Type B pancreatic cell (in vitro differentiated cells): ENCODE measurements around the gene CHRM4. TPM values are rescaled to one million over a fixed set of nuclear protein-coding genes. Genes with fewer than 3 reads are reported as not detected.

Experiments
- DNase-seq: peaks from one replicate; pipeline ENCODE4 v3.0.0; 2021; ENCODE audit warnings: mixed read lengths; ENCODE audit not compliant: unreplicated experiment; ENCODE audit errors: extremely low spot score
- H3K27ac Mint-ChIP-seq: 2 replicates; pipeline ENCODE4 v1.8.0; 2021; ENCODE audit warnings: mild to moderate bottlenecking, mixed read lengths
- H3K27me3 Mint-ChIP-seq: 2 replicates; pipeline ENCODE4 v1.8.0; 2021; ENCODE audit warnings: mixed read lengths
- H3K36me3 Mint-ChIP-seq: 2 replicates; pipeline ENCODE4 v1.8.0; 2021; ENCODE audit warnings: mixed read lengths
- H3K4me1 Mint-ChIP-seq: one replicate; pipeline ENCODE4 v1.8.0; 2021; ENCODE audit warnings: mixed read lengths; ENCODE audit not compliant: unreplicated experiment
- H3K4me3 Mint-ChIP-seq: 2 replicates; pipeline ENCODE4 v1.8.0; 2021; ENCODE audit warnings: mild to moderate bottlenecking, mixed read lengths
- H3K9me3 Mint-ChIP-seq: 2 replicates; pipeline ENCODE4 v1.8.0; 2021; ENCODE audit warnings: mixed read lengths
- total RNA-seq: library from RNA; stranded (reverse); gene quantifications from 2 replicates; pipeline ENCODE4 v1.2.1, GENCODE V29; 2021; ENCODE audit warnings: low replicate concordance
- TF ChIP-seq, protein P1 (sequence below): fragments of 200-600 bp; sonication (generic); conservative IDR thresholded peaks from 2 replicates; pipeline ENCODE4 v1.5.0; 2021; ENCODE audit warnings: antibody characterized with exemption, mild to moderate bottlenecking

The CHRM4 gene
- total RNA-seq, 1 donor from 2014 or later: 1.0 TPM

DNA sequence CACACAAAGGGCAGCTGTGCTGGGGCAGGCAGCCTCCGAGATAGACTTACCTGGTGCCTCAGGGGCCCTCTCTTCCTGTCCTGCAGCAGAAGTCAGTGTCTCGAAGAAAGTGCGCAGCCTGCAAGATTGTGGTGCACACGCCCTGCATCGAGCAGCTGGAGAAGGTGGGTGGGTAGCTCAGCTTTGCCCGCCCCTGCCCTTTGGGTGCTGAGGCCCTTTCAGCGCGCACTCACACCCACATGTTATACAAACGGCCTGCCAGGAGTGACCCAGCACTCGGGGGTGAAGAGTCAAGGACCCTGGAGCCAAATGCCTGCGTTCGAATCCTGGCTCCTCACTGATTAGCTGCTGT lies 23.7 kb downstream of the CHRM4 start:
- no peaks in the 10 kb centered on the region for H3K36me3 Mint-ChIP-seq
- TF ChIP-seq, protein P1, sequence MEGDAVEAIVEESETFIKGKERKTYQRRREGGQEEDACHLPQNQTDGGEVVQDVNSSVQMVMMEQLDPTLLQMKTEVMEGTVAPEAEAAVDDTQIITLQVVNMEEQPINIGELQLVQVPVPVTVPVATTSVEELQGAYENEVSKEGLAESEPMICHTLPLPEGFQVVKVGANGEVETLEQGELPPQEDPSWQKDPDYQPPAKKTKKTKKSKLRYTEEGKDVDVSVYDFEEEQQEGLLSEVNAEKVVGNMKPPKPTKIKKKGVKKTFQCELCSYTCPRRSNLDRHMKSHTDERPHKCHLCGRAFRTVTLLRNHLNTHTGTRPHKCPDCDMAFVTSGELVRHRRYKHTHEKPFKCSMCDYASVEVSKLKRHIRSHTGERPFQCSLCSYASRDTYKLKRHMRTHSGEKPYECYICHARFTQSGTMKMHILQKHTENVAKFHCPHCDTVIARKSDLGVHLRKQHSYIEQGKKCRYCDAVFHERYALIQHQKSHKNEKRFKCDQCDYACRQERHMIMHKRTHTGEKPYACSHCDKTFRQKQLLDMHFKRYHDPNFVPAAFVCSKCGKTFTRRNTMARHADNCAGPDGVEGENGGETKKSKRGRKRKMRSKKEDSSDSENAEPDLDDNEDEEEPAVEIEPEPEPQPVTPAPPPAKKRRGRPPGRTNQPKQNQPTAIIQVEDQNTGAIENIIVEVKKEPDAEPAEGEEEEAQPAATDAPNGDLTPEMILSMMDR: peak; percentile 34
- no peak overlapping the region for H3K27ac Mint-ChIP-seq
- peaks cover 27% of the 10 kb centered on the region for H3K4me1 Mint-ChIP-seq
- H3K27me3 Mint-ChIP-seq: no peaks in the 10 kb centered on the region
- no peaks in the 10 kb centered on the region for H3K9me3 Mint-ChIP-seq
- no peak overlapping the region for H3K4me3 Mint-ChIP-seq
- DNase-seq: no peak

DNA sequence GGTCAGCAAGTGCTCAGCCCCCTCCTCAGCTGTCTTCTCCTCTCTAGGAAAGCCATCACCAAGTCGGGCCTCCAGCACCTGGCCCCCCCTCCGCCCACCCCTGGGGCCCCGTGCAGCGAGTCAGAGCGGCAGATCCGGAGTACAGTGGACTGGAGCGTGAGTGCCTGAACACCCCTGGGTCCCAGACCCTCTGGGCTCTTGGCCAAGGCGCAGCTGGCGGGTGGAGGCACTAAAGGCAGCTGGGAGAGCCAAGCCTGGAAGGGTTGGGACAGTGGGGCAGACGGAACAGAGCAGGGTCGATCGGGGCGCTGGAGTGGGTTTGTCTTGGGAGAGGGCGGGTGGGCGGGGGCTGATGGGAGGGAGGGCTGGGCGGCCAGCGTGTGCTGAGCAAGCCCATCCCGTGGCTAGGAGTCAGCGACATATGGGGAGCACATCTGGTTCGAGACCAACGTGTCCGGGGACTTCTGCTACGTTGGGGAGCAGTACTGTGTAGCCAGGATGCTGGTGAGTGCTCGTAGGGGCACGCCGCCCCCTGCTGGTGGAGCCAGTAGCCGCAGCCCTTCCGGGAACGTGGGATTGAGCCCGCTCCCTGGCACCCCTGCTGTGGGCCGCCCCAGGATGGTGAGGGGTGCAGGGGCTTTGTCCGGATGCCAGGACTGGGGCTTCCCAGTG lies 24.2 kb downstream of the CHRM4 start:
- no peaks in the 10 kb centered on the region for H3K27me3 Mint-ChIP-seq
- TF ChIP-seq, protein P1: peak; percentile 92
- H3K4me1 Mint-ChIP-seq: peaks cover 30% of the 10 kb centered on the region
- H3K36me3 Mint-ChIP-seq: no peaks in the 10 kb centered on the region
- H3K9me3 Mint-ChIP-seq: no peaks in the 10 kb centered on the region
- DNase-seq: no peak
- no peak overlapping the region for H3K27ac Mint-ChIP-seq
- H3K4me3 Mint-ChIP-seq: no peak overlapping the region

DNA sequence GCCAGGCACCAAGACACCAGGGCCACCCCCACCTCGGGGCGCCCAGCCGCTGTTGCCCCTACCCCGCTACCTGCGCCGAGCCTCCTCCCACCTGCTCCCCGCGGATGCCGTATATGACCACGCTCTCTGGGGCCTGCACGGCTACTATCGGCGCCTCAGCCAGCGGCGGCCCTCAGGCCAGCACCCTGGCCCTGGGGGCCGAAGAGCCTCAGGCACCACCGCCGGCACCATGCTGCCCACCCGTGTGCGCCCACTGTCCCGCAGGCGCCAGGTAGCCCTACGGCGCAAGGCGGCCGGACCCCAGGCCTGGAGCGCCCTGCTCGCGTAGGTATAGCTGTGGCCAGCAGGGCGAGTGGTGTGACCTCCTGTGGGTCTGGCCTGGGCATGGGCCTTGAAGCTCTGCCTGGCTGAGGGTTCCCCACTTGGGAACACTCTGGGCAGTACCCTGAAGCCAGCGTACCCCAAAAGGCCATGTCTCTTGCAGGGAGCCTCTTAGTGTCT lies 24.9 kb downstream of the CHRM4 start:
- Mint-ChIP-seq H3K4me1 (peaks cover 30% of the 10 kb centered on the region), H3K9me3 (no peaks in the 10 kb centered on the region)
- DNase-seq: no peak

DNA sequence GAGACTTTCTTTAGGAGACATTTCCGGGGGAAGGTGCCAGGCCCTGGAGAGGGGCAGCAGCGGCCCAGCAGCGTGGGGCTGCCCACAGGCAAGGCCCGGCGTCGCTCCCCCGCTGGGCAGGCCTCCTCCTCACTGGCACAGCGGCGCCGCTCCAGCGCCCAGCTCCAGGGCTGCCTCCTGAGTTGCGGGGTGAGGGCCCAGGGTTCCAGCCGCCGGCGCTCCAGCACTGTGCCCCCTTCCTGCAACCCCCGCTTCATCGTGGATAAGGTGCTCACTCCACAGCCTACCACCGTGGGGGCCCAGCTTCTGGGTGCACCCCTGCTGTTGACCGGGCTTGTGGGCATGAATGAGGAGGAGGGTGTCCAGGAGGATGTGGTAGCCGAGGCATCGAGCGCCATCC lies 25.3 kb downstream of the CHRM4 start:
- Mint-ChIP-seq H3K4me1 (peaks cover 32% of the 10 kb centered on the region), H3K4me3 (no peak overlapping the region), H3K36me3 (no peaks in the 10 kb centered on the region), H3K27me3 (no peaks in the 10 kb centered on the region), H3K27ac (no peak overlapping the region), H3K9me3 (no peaks in the 10 kb centered on the region)
- TF ChIP-seq, protein P1: no peak
- DNase-seq: no peak

More for the DNA sequence above, 24.9 kb downstream of the CHRM4 start:
- no peaks in the 10 kb centered on the region for H3K36me3 Mint-ChIP-seq
- no peaks in the 10 kb centered on the region for H3K27me3 Mint-ChIP-seq
- TF ChIP-seq, protein P1: no peak
- H3K4me3 Mint-ChIP-seq: no peak overlapping the region
- no peak overlapping the region for H3K27ac Mint-ChIP-seq

DNA sequence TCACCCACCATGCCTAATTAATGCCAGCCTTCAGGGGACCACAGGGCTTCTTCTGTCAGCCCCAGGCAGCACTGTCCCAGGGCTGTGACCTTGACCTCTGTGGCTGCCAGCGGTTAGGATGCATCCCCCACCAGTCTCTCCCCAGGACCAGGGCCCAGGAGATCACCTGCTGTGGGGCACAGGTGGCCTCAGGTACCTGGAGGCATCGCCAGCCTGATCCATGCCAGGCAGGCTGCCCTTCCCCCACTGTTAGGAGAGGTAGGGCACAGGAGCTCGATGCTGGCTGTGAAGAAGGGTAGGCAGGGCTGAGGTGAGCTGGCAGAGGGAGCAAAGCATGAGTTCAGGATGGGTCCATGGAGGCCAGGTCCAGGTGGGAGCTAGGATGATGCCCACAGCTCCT lies 26.8 kb downstream of the CHRM4 start:
- H3K27me3 Mint-ChIP-seq: no peaks in the 10 kb centered on the region
- no peak for DNase-seq
- H3K4me1 Mint-ChIP-seq: peaks cover 34% of the 10 kb centered on the region
- H3K27ac Mint-ChIP-seq: peak overlapping the region; percentile 15
- H3K36me3 Mint-ChIP-seq: no peaks in the 10 kb centered on the region
- H3K9me3 Mint-ChIP-seq: no peaks in the 10 kb centered on the region
- TF ChIP-seq, protein P1: no peak
- H3K4me3 Mint-ChIP-seq: no peak overlapping the region
